GM12892 (cell line): Measurements from ENCODE around the gene TMED9.

Experiments used
- POLR2A ChIP-seq: IDR thresholded peaks from 2 replicates; pipeline ENCODE4 v1.6.1; 2011; ENCODE audit warnings: low read depth, low read length, control low read depth
- POLR2AphosphoS5 ChIP-seq: IDR thresholded peaks from 2 replicates; pipeline ENCODE4 v1.6.1; 2011; ENCODE audit warnings: low read depth, low read length, control low read depth

GRCh38 chr5:177569894-177570293 is 22.1 kb upstream of the TMED9 start:
- TF ChIP-seq POLR2A (no peak), POLR2AphosphoS5 (no peak)
